ENCODE data around the gene RBMS1.

- TF ChIP-seq, protein P1, sequence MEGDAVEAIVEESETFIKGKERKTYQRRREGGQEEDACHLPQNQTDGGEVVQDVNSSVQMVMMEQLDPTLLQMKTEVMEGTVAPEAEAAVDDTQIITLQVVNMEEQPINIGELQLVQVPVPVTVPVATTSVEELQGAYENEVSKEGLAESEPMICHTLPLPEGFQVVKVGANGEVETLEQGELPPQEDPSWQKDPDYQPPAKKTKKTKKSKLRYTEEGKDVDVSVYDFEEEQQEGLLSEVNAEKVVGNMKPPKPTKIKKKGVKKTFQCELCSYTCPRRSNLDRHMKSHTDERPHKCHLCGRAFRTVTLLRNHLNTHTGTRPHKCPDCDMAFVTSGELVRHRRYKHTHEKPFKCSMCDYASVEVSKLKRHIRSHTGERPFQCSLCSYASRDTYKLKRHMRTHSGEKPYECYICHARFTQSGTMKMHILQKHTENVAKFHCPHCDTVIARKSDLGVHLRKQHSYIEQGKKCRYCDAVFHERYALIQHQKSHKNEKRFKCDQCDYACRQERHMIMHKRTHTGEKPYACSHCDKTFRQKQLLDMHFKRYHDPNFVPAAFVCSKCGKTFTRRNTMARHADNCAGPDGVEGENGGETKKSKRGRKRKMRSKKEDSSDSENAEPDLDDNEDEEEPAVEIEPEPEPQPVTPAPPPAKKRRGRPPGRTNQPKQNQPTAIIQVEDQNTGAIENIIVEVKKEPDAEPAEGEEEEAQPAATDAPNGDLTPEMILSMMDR (IDR thresholded peaks at IDR 0.05; ENCODE audit: insufficient read depth, low read length): no peak
- TF ChIP-seq GABPA (IDR thresholded peaks at IDR 0.05; ENCODE audit: low read depth) (no peak), POLR2AphosphoS5 (IDR thresholded peaks at IDR 0.05; ENCODE audit: low read depth) (no peak)
These were observed 184.7 kb downstream of the RBMS1 start for GRCh38 chr2:160308915-160309314.

All from HL-60 (cell line).